ENCODE results near the gene PCP4L1. TPM values are rescaled to one million over a fixed set of nuclear protein-coding genes. Genes with fewer than 3 reads are reported as not detected.

PCP4L1 gene
- total RNA-seq, 1 experiment from 2014 or later = 1.2 TPM

DNA sequence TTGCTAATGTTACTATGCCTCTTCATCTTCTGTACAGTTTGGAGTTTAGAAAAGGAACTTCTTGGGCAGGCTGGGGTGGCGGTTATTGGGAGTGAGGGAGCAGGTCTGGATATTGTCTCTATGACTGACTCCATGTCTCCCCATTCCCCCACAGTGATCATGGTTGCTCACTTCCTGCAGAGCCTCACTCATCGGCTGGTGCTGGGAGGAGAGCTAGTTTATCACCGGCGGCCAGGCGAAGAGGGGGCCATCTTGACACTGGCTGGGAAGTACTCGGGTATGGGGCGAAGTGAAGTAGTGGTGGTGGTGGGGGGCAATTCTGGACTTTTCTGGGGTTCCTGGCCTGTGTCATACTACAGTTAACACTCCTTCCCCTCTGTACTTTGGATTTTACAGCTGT lies 30.5 kb upstream of the PCP4L1 start:
- Mint-ChIP-seq H3K9me3 (no peaks in the 10 kb centered on the region), H3K4me3 (no peak overlapping the region), H3K27me3 (ENCODE audit: low read depth) (no peaks in the 10 kb centered on the region), H3K36me3 (peaks cover 10% of the 10 kb centered on the region), H3K4me1 (peaks cover 28% of the 10 kb centered on the region), H3K27ac (no peak overlapping the region)
- no peak for TF ChIP-seq ZBTB21 (CRISPR knock-in tag; IDR thresholded peaks at IDR 0.05; ENCODE audit: borderline replicate concordance)
- no peak for TF ChIP-seq FOXP1 (CRISPR knock-in tag; IDR thresholded peaks at IDR 0.05; ENCODE audit: borderline replicate concordance)
- no peak for TF ChIP-seq CREM (CRISPR knock-in tag; IDR thresholded peaks at IDR 0.05)
- no peak for TF ChIP-seq IRF2 (CRISPR knock-in tag; IDR thresholded peaks at IDR 0.05; ENCODE audit: borderline replicate concordance, low read depth)
- no peak for TF ChIP-seq EMX1 (CRISPR knock-in tag; IDR thresholded peaks at IDR 0.05)
- TF ChIP-seq NFYB (CRISPR knock-in tag; conservative IDR thresholded peaks at IDR 0.05; ENCODE audit: low read depth) = no peak
- no peak for TF ChIP-seq TEAD4 (CRISPR knock-in tag; IDR thresholded peaks at IDR 0.05)
- no peak for TF ChIP-seq ATF1 (CRISPR knock-in tag; IDR thresholded peaks at IDR 0.05)
- no peak for TF ChIP-seq ZMAT4 (CRISPR knock-in tag; IDR thresholded peaks at IDR 0.05)
- TF ChIP-seq, protein P1, sequence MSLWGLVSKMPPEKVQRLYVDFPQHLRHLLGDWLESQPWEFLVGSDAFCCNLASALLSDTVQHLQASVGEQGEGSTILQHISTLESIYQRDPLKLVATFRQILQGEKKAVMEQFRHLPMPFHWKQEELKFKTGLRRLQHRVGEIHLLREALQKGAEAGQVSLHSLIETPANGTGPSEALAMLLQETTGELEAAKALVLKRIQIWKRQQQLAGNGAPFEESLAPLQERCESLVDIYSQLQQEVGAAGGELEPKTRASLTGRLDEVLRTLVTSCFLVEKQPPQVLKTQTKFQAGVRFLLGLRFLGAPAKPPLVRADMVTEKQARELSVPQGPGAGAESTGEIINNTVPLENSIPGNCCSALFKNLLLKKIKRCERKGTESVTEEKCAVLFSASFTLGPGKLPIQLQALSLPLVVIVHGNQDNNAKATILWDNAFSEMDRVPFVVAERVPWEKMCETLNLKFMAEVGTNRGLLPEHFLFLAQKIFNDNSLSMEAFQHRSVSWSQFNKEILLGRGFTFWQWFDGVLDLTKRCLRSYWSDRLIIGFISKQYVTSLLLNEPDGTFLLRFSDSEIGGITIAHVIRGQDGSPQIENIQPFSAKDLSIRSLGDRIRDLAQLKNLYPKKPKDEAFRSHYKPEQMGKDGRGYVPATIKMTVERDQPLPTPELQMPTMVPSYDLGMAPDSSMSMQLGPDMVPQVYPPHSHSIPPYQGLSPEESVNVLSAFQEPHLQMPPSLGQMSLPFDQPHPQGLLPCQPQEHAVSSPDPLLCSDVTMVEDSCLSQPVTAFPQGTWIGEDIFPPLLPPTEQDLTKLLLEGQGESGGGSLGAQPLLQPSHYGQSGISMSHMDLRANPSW (CRISPR knock-in tag; conservative IDR thresholded peaks at IDR 0.05; ENCODE audit: low read depth) = no peak
- ATAC-seq (no peak), DNase-seq (ENCODE audit: low spot score) (no peak)
- ChIA-PET POLR2A (no interaction called here), CTCF (interaction anchor here (0.9 to 5.1 kb wide), 5 partner anchors 34 to 154 kb away, joined by 3 to 107 read pairs (median 22); no protein-coding TSS in a partner anchor)

DNA sequence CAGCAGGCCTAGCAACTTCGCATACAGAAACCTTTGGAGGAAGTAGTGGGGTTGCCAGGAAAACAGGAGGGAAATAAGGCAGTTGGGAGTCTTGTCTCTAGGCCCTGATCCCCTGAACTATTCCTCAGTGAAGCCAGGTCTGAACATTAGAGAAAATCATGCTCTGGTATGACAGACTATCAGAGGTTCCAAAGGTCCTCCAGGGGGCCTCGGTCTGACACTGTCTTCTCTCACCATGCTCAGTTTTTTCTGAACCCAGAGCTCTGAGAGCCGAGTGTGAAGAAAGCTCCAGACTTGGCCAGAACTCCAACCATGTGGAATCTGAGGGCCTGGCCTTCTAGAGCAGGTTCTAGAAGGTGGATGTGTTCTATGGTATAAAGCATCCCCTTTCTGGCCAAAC lies 28.6 kb upstream of the PCP4L1 start:
- ATAC-seq (no peak), DNase-seq (ENCODE audit: low spot score) (no peak)
- Mint-ChIP-seq H3K36me3 (peaks cover 10% of the 10 kb centered on the region), H3K4me1 (peaks cover 23% of the 10 kb centered on the region), H3K27me3 (ENCODE audit: low read depth) (no peaks in the 10 kb centered on the region), H3K27ac (no peak overlapping the region), H3K9me3 (no peaks in the 10 kb centered on the region), H3K4me3 (no peak overlapping the region)
- CTCF ChIA-PET = interaction anchor here (0.6 to 2.5 kb wide), 24 partner anchors 10 to 178 kb away, joined by 3 to 33 read pairs (median 6); partner anchors contain the start of genes CFAP126, PCP4L1, PPOX and SDHC
- TF ChIP-seq ZNF138 (CRISPR knock-in tag; conservative IDR thresholded peaks at IDR 0.05) = no peak
- POLR2A ChIA-PET = interaction anchor here (1.1 kb wide), 1 partner anchor 76 kb away, joined by 6 read pairs; no protein-coding TSS in a partner anchor

GRCh38 chr1:161230762-161231161 lies 27.8 kb upstream of the PCP4L1 start:
- H3K4me3 Mint-ChIP-seq = no peak overlapping the region
- CTCF ChIA-PET = interaction anchor here (0.8 to 2.5 kb wide), 14 partner anchors 9 to 151 kb away, joined by 3 to 33 read pairs (median 6); partner anchors contain the start of genes ADAMTS4, PCP4L1 and SDHC
- POLR2A ChIA-PET = interaction anchor here (1.1 kb wide), 1 partner anchor 75 kb away, joined by 6 read pairs; no protein-coding TSS in a partner anchor
- peaks cover 10% of the 10 kb centered on the region for H3K36me3 Mint-ChIP-seq
- no peak for ATAC-seq
- no peak overlapping the region for H3K27ac Mint-ChIP-seq
- H3K27me3 Mint-ChIP-seq (ENCODE audit: low read depth) = no peaks in the 10 kb centered on the region; the same call in 1 of the 2 replicates
- peaks cover 17% of the 10 kb centered on the region for H3K4me1 Mint-ChIP-seq
- DNase-seq (ENCODE audit: low spot score) = no peak
- no peaks in the 10 kb centered on the region for H3K9me3 Mint-ChIP-seq
- TF ChIP-seq ZNF219 (CRISPR knock-in tag; IDR thresholded peaks at IDR 0.05; ENCODE audit: borderline replicate concordance) (no peak), NFYB (CRISPR knock-in tag; conservative IDR thresholded peaks at IDR 0.05; ENCODE audit: low read depth) (no peak), PREB (CRISPR knock-in tag; IDR thresholded peaks at IDR 0.05; ENCODE audit: borderline replicate concordance) (no peak), TEAD1 (CRISPR knock-in tag; IDR thresholded peaks at IDR 0.05) (no peak), NR3C1 (CRISPR knock-in tag; conservative IDR thresholded peaks at IDR 0.05; ENCODE audit: low read depth) (no peak), SOX15 (CRISPR knock-in tag; IDR thresholded peaks at IDR 0.05) (no peak)
- TF ChIP-seq, protein P2, sequence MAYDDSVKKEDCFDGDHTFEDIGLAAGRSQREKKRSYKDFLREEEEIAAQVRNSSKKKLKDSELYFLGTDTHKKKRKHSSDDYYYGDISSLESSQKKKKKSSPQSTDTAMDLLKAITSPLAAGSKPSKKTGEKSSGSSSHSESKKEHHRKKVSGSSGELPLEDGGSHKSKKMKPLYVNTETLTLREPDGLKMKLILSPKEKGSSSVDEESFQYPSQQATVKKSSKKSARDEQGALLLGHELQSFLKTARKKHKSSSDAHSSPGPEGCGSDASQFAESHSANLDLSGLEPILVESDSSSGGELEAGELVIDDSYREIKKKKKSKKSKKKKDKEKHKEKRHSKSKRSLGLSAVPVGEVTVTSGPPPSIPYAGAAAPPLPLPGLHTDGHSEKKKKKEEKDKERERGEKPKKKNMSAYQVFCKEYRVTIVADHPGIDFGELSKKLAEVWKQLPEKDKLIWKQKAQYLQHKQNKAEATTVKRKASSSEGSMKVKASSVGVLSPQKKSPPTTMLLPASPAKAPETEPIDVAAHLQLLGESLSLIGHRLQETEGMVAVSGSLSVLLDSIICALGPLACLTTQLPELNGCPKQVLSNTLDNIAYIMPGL (CRISPR knock-in tag; IDR thresholded peaks at IDR 0.05) = no peak
- TF ChIP-seq, protein P3, sequence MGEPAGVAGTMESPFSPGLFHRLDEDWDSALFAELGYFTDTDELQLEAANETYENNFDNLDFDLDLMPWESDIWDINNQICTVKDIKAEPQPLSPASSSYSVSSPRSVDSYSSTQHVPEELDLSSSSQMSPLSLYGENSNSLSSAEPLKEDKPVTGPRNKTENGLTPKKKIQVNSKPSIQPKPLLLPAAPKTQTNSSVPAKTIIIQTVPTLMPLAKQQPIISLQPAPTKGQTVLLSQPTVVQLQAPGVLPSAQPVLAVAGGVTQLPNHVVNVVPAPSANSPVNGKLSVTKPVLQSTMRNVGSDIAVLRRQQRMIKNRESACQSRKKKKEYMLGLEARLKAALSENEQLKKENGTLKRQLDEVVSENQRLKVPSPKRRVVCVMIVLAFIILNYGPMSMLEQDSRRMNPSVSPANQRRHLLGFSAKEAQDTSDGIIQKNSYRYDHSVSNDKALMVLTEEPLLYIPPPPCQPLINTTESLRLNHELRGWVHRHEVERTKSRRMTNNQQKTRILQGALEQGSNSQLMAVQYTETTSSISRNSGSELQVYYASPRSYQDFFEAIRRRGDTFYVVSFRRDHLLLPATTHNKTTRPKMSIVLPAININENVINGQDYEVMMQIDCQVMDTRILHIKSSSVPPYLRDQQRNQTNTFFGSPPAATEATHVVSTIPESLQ (CRISPR knock-in tag; IDR thresholded peaks at IDR 0.05) = no peak
- TF ChIP-seq, protein P4, sequence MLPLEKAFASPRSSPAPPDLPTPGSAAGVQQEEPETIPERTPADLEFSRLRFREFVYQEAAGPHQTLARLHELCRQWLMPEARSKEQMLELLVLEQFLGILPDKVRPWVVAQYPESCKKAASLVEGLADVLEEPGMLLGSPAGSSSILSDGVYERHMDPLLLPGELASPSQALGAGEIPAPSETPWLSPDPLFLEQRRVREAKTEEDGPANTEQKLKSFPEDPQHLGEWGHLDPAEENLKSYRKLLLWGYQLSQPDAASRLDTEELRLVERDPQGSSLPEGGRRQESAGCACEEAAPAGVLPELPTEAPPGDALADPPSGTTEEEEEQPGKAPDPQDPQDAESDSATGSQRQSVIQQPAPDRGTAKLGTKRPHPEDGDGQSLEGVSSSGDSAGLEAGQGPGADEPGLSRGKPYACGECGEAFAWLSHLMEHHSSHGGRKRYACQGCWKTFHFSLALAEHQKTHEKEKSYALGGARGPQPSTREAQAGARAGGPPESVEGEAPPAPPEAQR (CRISPR knock-in tag; IDR thresholded peaks at IDR 0.05) = no peak
- TF ChIP-seq, protein P1 (CRISPR knock-in tag; conservative IDR thresholded peaks at IDR 0.05; ENCODE audit: low read depth) = no peak

Data from WTC11 (cell line).